GM12865 (cell line): ENCODE results near the gene CCNT2.

Source experiments
- DNase-seq: peaks from one replicate; pipeline ENCODE4 v3.0.0; 2010; ENCODE audit warnings: low read depth
- H3K4me3 ChIP-seq: 2 replicates; pipeline ENCODE4 v1.5.1; 2011; ENCODE audit warnings: mild to moderate bottlenecking, low read depth, low read length, control low read depth
- CTCF ChIP-seq: IDR thresholded peaks from 2 replicates; pipeline ENCODE4 v1.5.1; 2011; ENCODE audit warnings: low read length, control low read depth, low read depth, inconsistent platforms; ENCODE audit not compliant: insufficient read depth; ENCODE audit errors: missing control alignments

The CCNT2 gene

GRCh38 chr2:134924912-134925311 lies 6.3 kb downstream of the CCNT2 start:
- no peak overlapping the region for H3K4me3 ChIP-seq
- DNase-seq: no peak
- TF ChIP-seq CTCF: no peak

- DNase-seq: no peak
- no peak for TF ChIP-seq CTCF
- no peak overlapping the region for H3K4me3 ChIP-seq
Observed at GRCh38 chr2:134926231-134926931, 7.8 kb downstream of the CCNT2 start.

- DNase-seq: no peak
- no peak overlapping the region for H3K4me3 ChIP-seq
- TF ChIP-seq CTCF: no peak
Observed at GRCh38 chr2:134927195-134927594, 8.6 kb downstream of the CCNT2 start.

GRCh38 chr2:134932864-134933526 lies 14.4 kb downstream of the CCNT2 start:
- no peak for DNase-seq
- H3K4me3 ChIP-seq: no peak overlapping the region
- TF ChIP-seq CTCF: no peak

- no peak for TF ChIP-seq CTCF
- no peak for DNase-seq
- H3K4me3 ChIP-seq: no peak overlapping the region
Observed at GRCh38 chr2:134933732-134934131, 15.1 kb downstream of the CCNT2 start.

- no peak overlapping the region for H3K4me3 ChIP-seq
- TF ChIP-seq CTCF: no peak
- DNase-seq: no peak
Observed at GRCh38 chr2:134934150-134934549, 15.5 kb downstream of the CCNT2 start.
